Measurements from ENCODE around the gene TRAPPC12. TPM values are rescaled to one million over a fixed set of nuclear protein-coding genes. Genes with fewer than 3 reads are reported as not detected.

The TRAPPC12 gene
- total RNA-seq, 1 experiment from 2014 or later = 85.0 TPM

GRCh38 chr2:3498783-3499394 lies 119.4 kb downstream of the TRAPPC12 start:
- Histone ChIP-seq H3K4me3 (ENCODE audit: low read depth, low read length) (no peak overlapping the region), H3K27me3 (replicated peaks; ENCODE audit: control insufficient read depth, insufficient read depth, low read length) (no peaks in the 10 kb centered on the region), H3K36me3 (ENCODE audit: control insufficient read depth, insufficient read depth, low read length) (peaks cover 2% of the 10 kb centered on the region), H3K4me1 (no peaks in the 10 kb centered on the region), H3K9me3 (no peaks in the 10 kb centered on the region)
- CTCF ChIA-PET = no interaction called here
- no peaks in the 10 kb centered on the region for H3K4me1 Mint-ChIP-seq (ENCODE audit: low read depth, unreplicated experiment)
- TF ChIP-seq CTCF (IDR thresholded peaks at IDR 0.05; ENCODE audit: insufficient read depth in 1 of 2, low read depth in 1 of 2, low read length in 1 of 2, severe bottlenecking in 1 of 2, unreplicated experiment in 1 of 2) = no peak
- H3K36me3 Mint-ChIP-seq (ENCODE audit: insufficient read depth, unreplicated experiment) = peaks cover 55% of the 10 kb centered on the region
- intact Hi-C loops (cut with micrococcal nuclease; ENCODE audit: unreplicated experiment) = no loop called here
- no peak for DNase-seq
- POLR2A ChIA-PET = no interaction called here
- H3K27ac Mint-ChIP-seq (ENCODE audit: unreplicated experiment) = no peak overlapping the region
- BruUV-seq (replicated peaks) = no TSS peak
- no peaks in the 10 kb centered on the region for H3K27me3 Mint-ChIP-seq (ENCODE audit: insufficient read depth, unreplicated experiment)
- no peaks in the 10 kb centered on the region for H3K9me3 Mint-ChIP-seq (ENCODE audit: unreplicated experiment)
- H3K4me3 Mint-ChIP-seq (ENCODE audit: unreplicated experiment) = no peak overlapping the region

DNA sequence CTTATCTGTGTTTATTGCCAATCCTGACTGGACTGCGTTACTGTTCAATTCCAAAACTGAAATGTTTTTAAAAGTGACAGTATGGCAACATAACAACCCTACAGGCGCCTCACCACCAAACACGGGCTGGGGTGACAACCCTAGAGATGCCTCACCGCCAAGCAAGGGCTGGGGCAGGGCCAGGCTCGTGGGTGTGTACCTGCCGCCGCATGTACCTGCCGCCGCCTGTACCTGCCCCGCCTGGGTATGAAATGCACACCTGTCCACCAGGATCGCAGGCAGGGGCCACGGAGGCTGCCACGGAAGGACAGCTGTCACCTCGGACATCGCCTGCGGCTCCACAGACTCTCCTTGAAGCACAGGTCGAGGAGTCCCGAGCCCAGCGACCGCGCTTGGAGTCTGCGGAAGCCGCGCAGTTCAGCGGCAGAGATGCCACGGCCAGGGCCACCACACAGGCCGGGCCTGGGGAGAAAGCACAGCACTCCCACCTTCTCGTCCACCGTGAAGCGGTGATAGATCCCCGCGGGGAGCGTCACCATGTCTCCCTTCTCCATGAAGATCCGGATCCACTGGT lies 120.9 kb downstream of the TRAPPC12 start:
- Histone ChIP-seq H3K27me3 (replicated peaks; ENCODE audit: control insufficient read depth, insufficient read depth, low read length) (no peaks in the 10 kb centered on the region), H3K36me3 (ENCODE audit: control insufficient read depth, insufficient read depth, low read length) (peaks cover 2% of the 10 kb centered on the region; the same call in 1 of the 2 replicates), H3K4me3 (ENCODE audit: low read depth, low read length) (no peak overlapping the region), H3K4me1 (no peaks in the 10 kb centered on the region), H3K9me3 (no peaks in the 10 kb centered on the region)
- H3K27ac Mint-ChIP-seq (ENCODE audit: unreplicated experiment) = no peak overlapping the region
- H3K36me3 Mint-ChIP-seq (ENCODE audit: insufficient read depth, unreplicated experiment) = peaks cover 69% of the 10 kb centered on the region
- no peak for TF ChIP-seq CTCF (IDR thresholded peaks at IDR 0.05; ENCODE audit: insufficient read depth in 1 of 2, low read depth in 1 of 2, low read length in 1 of 2, severe bottlenecking in 1 of 2, unreplicated experiment in 1 of 2)
- ChIA-PET POLR2A (no interaction called here), CTCF (no interaction called here)
- BruUV-seq (replicated peaks) = no TSS peak
- no peak overlapping the region for H3K4me3 Mint-ChIP-seq (ENCODE audit: unreplicated experiment)
- H3K27me3 Mint-ChIP-seq (ENCODE audit: insufficient read depth, unreplicated experiment) = no peaks in the 10 kb centered on the region
- H3K9me3 Mint-ChIP-seq (ENCODE audit: unreplicated experiment) = no peaks in the 10 kb centered on the region
- H3K4me1 Mint-ChIP-seq (ENCODE audit: low read depth, unreplicated experiment) = no peaks in the 10 kb centered on the region
- DNase-seq = no peak
- intact Hi-C loops (cut with micrococcal nuclease; ENCODE audit: unreplicated experiment) = no loop called here

DNA sequence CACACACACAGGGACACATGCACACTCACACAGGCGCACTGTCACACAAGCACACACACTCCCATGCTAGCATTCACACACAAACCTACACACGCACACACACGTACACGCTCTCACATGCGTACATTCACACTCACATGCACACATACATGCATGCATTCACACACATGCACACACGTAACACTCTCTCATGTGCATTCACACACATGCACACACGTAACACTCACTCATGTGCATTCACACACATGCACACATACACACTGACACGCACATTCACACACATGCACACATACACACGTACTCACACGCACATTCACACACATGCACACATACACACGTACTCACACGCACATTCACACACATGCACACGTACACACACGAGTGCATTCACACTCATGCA lies 123.6 kb downstream of the TRAPPC12 start:
- no peak overlapping the region for H3K4me3 Mint-ChIP-seq (ENCODE audit: unreplicated experiment)
- intact Hi-C loops (cut with micrococcal nuclease; ENCODE audit: unreplicated experiment) = no loop called here
- H3K36me3 Mint-ChIP-seq (ENCODE audit: insufficient read depth, unreplicated experiment) = peaks cover 70% of the 10 kb centered on the region
- no peak for TF ChIP-seq CTCF (IDR thresholded peaks at IDR 0.05; ENCODE audit: insufficient read depth in 1 of 2, low read depth in 1 of 2, low read length in 1 of 2, severe bottlenecking in 1 of 2, unreplicated experiment in 1 of 2)
- no peak for DNase-seq
- H3K27ac Mint-ChIP-seq (ENCODE audit: unreplicated experiment) = no peak overlapping the region
- Histone ChIP-seq H3K9me3 (no peaks in the 10 kb centered on the region), H3K27me3 (replicated peaks; ENCODE audit: control insufficient read depth, insufficient read depth, low read length) (no peaks in the 10 kb centered on the region), H3K36me3 (ENCODE audit: control insufficient read depth, insufficient read depth, low read length) (peaks cover 2% of the 10 kb centered on the region; the same call in 1 of the 2 replicates), H3K4me3 (ENCODE audit: low read depth, low read length) (no peak overlapping the region), H3K4me1 (no peaks in the 10 kb centered on the region)
- peaks cover 6% of the 10 kb centered on the region for H3K4me1 Mint-ChIP-seq (ENCODE audit: low read depth, unreplicated experiment)
- no peaks in the 10 kb centered on the region for H3K27me3 Mint-ChIP-seq (ENCODE audit: insufficient read depth, unreplicated experiment)
- ChIA-PET POLR2A (no interaction called here), CTCF (no interaction called here)
- BruUV-seq (replicated peaks) = no TSS peak
- no peaks in the 10 kb centered on the region for H3K9me3 Mint-ChIP-seq (ENCODE audit: unreplicated experiment)

All from Caco-2 (cell line).